Thymus (tissue), 11 donors: Measurements from ENCODE around the gene RPL31. TPM values are rescaled to one million over a fixed set of nuclear protein-coding genes. Genes with fewer than 3 reads are reported as not detected.

Experiments
- DNase-seq, 9 donors: peaks; one replicate each; pipeline ENCODE4 v3.0.0-alpha.2; 2013; ENCODE audit warnings: low spot score in 9 of 9, low read depth in 6 of 9, missing footprints in 1 of 9
- H3K27ac ChIP-seq, 2 donors: one replicate each; pipeline ENCODE4 v1.5.1; 2013; ENCODE audit warnings: control low read depth in 1 of 2, low read depth in 1 of 2, low read length in 1 of 2, mild to moderate bottlenecking in 1 of 2, moderate library complexity in 1 of 2
- H3K27me3 ChIP-seq, 2 donors: one replicate each; pipeline ENCODE4 v1.5.1; 2013; ENCODE audit warnings: low read length in 1 of 2; ENCODE audit not compliant: control insufficient read depth in 2 of 2, insufficient read depth in 1 of 2
- H3K36me3 ChIP-seq, 2 donors: one replicate each; pipeline ENCODE4 v1.5.1; 2013; ENCODE audit warnings: low read length in 1 of 2, mild to moderate bottlenecking in 1 of 2, moderate library complexity in 1 of 2; ENCODE audit not compliant: control insufficient read depth in 2 of 2, insufficient read depth in 2 of 2
- H3K4me1 ChIP-seq, 2 donors: one replicate each; pipeline ENCODE4 v1.5.1; 2013; ENCODE audit warnings: low read length in 2 of 2; ENCODE audit not compliant: control insufficient read depth in 2 of 2, insufficient read depth in 2 of 2
- H3K4me3 ChIP-seq, 2 donors: one replicate each; pipeline ENCODE4 v1.5.1; 2013; ENCODE audit warnings: low read length in 2 of 2, control low read depth in 1 of 2, mild to moderate bottlenecking in 1 of 2
- H3K9me3 ChIP-seq, 2 donors: one replicate each; pipeline ENCODE4 v1.5.1; 2013; ENCODE audit warnings: low read length in 1 of 2, mild to moderate bottlenecking in 1 of 2; ENCODE audit not compliant: control insufficient read depth in 2 of 2, insufficient read depth in 1 of 2
- WGBS: extraction: QIAGEN DNeasy Blood & Tissue Kit; methylation state at CpG from one replicate; pipeline ENCODE4 v1.1.7; 2013; 5-methylcytosine and 5-hydroxymethylcytosine counted together
- polyA plus RNA-seq: library from polyadenylated mRNA; stranded (reverse); fragments of 200-250 nt; gene quantifications from one replicate; pipeline ENCODE4 v1.2.3, GENCODE V29; 2013
- total RNA-seq: library from RNA; stranded (reverse); fragments of 120-200 nt; gene quantifications from one replicate; pipeline ENCODE4 v1.2.4, GENCODE V29; 2013
- donor health status: healthy.

RPL31 gene
- total and polyA plus RNA-seq, 2 donors, result 4,346 to 8,913 TPM

GRCh38 chr2:100995309-100996075 lies 6.6 kb upstream of the RPL31 start:
- H3K36me3 ChIP-seq, result no peaks in the 10 kb centered on the region
- no peak overlapping the region for H3K27ac ChIP-seq
- WGBS, result 95% methylated on average over 28 of the region's 28 CpGs
- H3K4me3 ChIP-seq, result no peak overlapping the region
- no peaks in the 10 kb centered on the region for H3K9me3 ChIP-seq
- H3K4me1 ChIP-seq, result peaks cover 0 to 3% of the 10 kb centered on the region in 2 donors
- DNase-seq, result no peak
- H3K27me3 ChIP-seq, result peaks cover 0 to 3% of the 10 kb centered on the region in 2 donors

- DNase-seq, result no peak
- Histone ChIP-seq H3K27ac (no peak overlapping the region), H3K36me3 (no peaks in the 10 kb centered on the region), H3K9me3 (no peaks in the 10 kb centered on the region), H3K4me3 (no peak overlapping the region), H3K4me1 (peaks cover 0 to 9% of the 10 kb centered on the region in 2 donors), H3K27me3 (peaks cover 0 to 3% of the 10 kb centered on the region in 2 donors)
- WGBS, result 96% methylated on average over 5 of the region's 5 CpGs
Observed at GRCh38 chr2:100997509-100998234, 4.4 kb upstream of the RPL31 start.

- H3K4me3 ChIP-seq, result no peak overlapping the region
- H3K4me1 ChIP-seq, result peaks cover 0 to 14% of the 10 kb centered on the region in 2 donors
- H3K36me3 ChIP-seq, result no peaks in the 10 kb centered on the region
- no peak overlapping the region for H3K27ac ChIP-seq
- WGBS, result 96% methylated on average over 6 of the region's 6 CpGs
- H3K9me3 ChIP-seq, result no peaks in the 10 kb centered on the region
- peaks cover 0 to 3% of the 10 kb centered on the region in 2 donors for H3K27me3 ChIP-seq
- no peak for DNase-seq
Observed at GRCh38 chr2:100998235-100998573, 3.9 kb upstream of the RPL31 start.

GRCh38 chr2:100999995-101000394 lies 2.1 kb upstream of the RPL31 start:
- Histone ChIP-seq H3K4me3 (no peak overlapping the region), H3K9me3 (no peaks in the 10 kb centered on the region), H3K36me3 (peaks cover 15 to 17% of the 10 kb centered on the region in 2 donors), H3K27me3 (peaks cover 0 to 3% of the 10 kb centered on the region in 2 donors), H3K4me1 (peaks cover 4 to 27% of the 10 kb centered on the region in 2 donors), H3K27ac (no peak overlapping the region)
- WGBS, result 95% methylated on average over 2 of the region's 2 CpGs
- DNase-seq, result no peak

GRCh38 chr2:101002562-101003277 lies 631 bp downstream of the RPL31 start:
- no peak for DNase-seq
- Histone ChIP-seq H3K4me1 (peaks cover 4 to 28% of the 10 kb centered on the region in 2 donors), H3K4me3 (peak overlapping the region; percentile 80 to 98), H3K27ac (peak overlapping the region; percentile 86), H3K36me3 (peaks cover 37 to 44% of the 10 kb centered on the region in 2 donors), H3K27me3 (peaks cover 0 to 3% of the 10 kb centered on the region in 2 donors), H3K9me3 (no peaks in the 10 kb centered on the region)
- 4% methylated on average over 26 of the region's 26 CpGs for WGBS

- DNase-seq, result peak in 1 of 9 donors; percentile 28
- 80% methylated on average over 12 of the region's 12 CpGs for WGBS
- no peak overlapping the region for H3K27ac ChIP-seq
- H3K4me3 ChIP-seq, result peak overlapping the region; percentile 80 to 98
- H3K4me1 ChIP-seq, result peaks cover 4 to 28% of the 10 kb centered on the region in 2 donors
- peaks cover 0 to 3% of the 10 kb centered on the region in 2 donors for H3K27me3 ChIP-seq
- H3K9me3 ChIP-seq, result no peaks in the 10 kb centered on the region
- H3K36me3 ChIP-seq, result peaks cover 42 to 50% of the 10 kb centered on the region in 2 donors
Observed at GRCh38 chr2:101003278-101003775, 1.2 kb downstream of the RPL31 start.

GRCh38 chr2:101004620-101005325 lies 2.7 kb downstream of the RPL31 start:
- DNase-seq, result no peak
- WGBS, result 93% methylated on average over 12 of the region's 12 CpGs
- H3K4me1 ChIP-seq, result peaks cover 4 to 28% of the 10 kb centered on the region in 2 donors
- peaks cover 48 to 59% of the 10 kb centered on the region in 2 donors for H3K36me3 ChIP-seq
- H3K4me3 ChIP-seq, result no peak overlapping the region
- H3K27me3 ChIP-seq, result no peaks in the 10 kb centered on the region
- H3K27ac ChIP-seq, result no peak overlapping the region
- no peaks in the 10 kb centered on the region for H3K9me3 ChIP-seq

- Histone ChIP-seq H3K4me1 (peaks cover 4 to 28% of the 10 kb centered on the region in 2 donors), H3K4me3 (no peak overlapping the region), H3K9me3 (no peaks in the 10 kb centered on the region), H3K27me3 (no peaks in the 10 kb centered on the region), H3K36me3 (peaks cover 52 to 71% of the 10 kb centered on the region in 2 donors), H3K27ac (no peak overlapping the region)
- WGBS, result 84% methylated on average over 4 of the region's 4 CpGs
- DNase-seq, result no peak
Observed at GRCh38 chr2:101006065-101006715, 4.1 kb downstream of the RPL31 start.
